ENCODE results near the gene TGFBR3L.

- no peak for TF ChIP-seq POLR2AphosphoS5 (IDR thresholded peaks at IDR 0.05)
- TF ChIP-seq CTCF (IDR thresholded peaks at IDR 0.05), result no peak
Observed at GRCh38 chr19:7916103-7916954, 1.7 kb downstream of the TGFBR3L start.
